DMS114 treated with DMSO at 0.1 percent for 48 hours (cell line): Measurements from ENCODE around the gene LRRC45.

Experiments used
- DNase-seq: peaks from one replicate; lab custom pipeline; 2025; ENCODE audit not compliant: unreplicated experiment; lab: John Stamatoyannopoulos, UW

Gene LRRC45

DNA sequence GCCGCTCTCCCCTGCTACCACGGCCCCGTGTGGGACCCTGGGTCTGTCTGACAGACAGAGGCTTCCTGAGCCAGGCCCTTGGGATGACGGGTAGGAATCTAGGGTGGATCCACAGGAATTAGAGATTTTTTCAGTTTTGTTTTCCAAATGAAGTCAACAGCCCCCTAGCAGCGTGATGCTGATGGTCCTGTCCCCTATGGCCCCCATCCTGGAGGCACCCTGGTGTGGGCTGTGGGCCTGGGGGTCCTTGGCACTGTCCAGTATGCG lies 15.9 kb upstream of the LRRC45 start:
- DNase-seq: no peak

DNA sequence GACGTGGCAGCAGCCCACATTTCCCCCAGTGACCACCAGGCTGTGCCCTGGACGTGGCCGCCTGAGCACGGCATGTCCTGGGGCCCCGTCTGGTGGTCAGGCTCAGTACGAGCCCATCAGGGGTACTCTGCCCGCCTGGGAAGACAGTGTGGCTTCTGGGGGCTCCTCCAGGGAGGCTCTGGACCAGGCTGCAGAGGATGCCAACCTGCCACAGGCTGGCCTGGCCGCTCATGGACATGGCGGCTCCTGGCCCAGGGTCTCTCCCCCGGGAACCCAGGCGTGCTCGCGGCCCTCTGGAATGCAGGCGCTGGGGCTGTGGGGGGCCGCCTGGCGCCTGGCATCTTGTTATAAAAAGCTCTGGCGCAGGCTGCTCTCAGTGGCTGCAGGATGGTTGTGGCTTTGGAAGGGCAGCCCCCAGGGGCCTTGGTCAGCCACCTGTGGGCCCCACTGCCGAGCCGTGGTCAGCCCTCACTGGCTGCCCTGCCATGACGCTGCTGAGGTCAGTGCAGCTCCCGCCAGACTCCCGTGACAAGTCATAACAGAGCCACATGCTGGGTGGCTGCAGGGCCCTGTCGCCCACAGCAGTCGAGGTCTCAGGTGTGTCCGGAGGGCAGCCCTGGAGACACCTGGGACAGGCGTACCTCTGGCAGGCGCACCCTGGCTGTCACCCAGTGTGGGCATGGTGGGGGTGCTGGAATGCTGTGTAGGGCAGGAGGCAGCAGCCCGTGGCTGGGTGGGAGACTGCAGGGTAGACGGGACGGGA lies 15.4 kb upstream of the LRRC45 start:
- DNase-seq: no peak

DNA sequence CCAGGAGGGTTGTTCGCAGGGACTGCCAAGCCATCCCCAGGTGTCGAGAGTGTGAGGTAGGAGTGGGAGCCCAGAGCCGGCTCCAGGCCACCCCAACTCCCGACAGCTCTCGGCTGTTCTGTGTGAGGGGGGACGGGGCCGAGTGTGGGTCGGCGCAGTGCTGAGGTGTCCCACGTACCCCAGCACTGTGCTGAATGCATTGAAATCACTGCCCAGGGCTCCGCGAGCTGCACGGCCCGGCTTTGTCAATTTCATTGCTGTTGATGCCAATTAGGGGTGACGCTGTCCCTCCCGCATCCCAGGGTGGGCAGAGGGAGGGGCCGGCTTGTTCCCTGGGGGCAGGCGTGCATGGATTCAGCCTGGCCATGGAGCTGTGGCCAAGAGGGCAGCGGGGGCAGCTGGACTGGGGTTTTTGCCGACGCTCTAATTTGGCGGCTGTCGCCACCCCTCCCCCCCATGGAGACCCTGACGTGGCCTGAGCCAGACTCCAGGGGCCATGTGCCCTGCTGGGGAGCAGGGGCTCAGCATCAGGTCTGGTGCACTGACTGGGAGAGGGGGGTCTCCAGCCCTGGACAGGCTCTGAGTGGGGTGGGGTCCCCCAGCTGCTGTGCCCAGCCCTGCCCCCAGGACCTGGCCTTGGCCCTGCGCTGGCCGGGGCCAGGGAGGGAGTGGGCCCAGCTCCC lies 14.7 kb upstream of the LRRC45 start:
- DNase-seq: no peak

DNA sequence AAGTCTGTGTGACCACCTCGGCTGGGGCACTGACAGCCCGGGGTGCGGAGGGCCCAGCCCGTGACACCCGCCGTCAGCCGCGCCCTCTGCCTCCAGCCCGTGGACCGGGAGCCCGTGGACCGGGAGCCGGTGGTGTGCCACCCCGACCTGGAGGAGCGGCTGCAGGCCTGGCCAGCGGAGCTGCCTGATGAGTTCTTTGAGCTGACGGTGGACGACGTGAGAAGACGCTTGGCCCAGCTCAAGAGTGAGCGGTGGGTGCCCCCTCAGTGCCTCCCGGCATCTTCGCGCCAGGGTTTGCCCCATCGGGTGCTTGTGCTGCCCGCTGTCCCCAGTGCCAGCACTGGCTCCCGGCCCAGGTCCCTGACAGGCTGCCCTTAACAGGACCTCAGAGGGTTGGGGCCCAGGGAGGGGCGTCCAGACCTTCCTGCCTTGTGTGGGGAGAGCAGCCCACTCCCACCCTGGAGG lies 14.1 kb upstream of the LRRC45 start:
- no peak for DNase-seq

DNA sequence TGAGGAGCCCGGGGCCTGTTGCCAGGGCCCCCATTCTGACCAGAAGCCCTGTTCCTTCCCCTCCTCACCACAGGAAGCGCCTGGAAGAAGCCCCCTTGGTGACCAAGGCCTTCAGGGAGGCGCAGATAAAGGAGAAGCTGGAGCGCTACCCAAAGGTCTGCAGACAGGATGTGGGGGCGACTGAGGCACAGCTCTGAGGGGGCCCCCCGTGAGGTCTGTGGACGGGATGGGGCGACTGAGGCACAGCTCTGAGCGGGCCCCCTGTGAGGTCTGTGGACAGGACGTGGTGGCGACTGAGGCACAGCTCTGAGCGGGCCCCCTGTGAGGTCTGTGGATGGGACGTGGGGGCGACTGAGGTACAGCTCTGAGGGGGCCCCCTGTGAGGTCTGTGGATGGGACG lies 13.7 kb upstream of the LRRC45 start:
- no peak for DNase-seq

DNA sequence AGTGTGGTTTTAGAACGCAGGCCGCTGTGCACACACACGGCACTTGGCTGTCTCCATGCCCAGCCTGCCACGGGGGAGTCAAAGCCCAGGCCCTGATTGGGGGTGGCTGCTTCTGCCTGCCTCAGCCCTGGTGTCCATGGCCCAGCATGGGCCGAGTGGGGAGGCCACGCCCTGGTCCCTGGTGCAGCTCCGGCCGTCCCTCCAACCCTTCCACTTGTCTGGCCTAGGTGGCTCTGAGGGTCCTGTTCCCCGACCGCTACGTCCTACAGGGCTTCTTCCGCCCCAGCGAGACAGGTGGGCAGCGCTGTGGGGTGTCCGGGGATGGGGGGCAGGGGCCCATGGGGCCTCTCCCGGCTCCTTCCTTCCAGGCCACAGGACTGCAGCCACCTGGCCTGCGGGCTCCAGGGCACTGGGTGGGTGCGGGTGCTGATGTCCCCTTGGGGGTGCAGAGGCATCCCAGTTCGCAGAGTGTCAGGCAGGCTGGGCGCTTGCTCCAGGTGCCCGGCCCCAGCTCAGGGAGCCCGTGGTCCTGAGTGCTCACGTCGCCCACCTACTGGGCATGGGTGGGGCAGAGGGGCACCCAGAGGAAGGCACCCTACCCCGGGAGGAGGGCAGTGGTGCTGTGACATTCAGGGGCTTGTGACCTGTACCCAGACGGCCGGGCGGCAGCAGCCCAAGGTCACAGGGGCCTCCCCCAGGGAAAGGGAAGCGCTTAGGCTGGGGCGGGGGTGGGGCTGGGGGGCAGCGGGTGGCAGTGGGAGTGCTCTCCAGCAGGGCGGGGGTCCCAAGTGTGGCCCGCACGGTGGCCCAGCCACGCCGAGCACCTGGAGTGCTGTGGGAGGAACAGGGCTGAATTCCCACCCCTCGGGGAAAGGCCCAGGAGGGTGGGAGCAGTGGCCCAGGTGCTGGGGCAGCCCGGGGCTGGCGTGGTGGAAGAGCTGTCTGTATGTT lies 12.3 kb upstream of the LRRC45 start:
- DNase-seq: no peak

DNA sequence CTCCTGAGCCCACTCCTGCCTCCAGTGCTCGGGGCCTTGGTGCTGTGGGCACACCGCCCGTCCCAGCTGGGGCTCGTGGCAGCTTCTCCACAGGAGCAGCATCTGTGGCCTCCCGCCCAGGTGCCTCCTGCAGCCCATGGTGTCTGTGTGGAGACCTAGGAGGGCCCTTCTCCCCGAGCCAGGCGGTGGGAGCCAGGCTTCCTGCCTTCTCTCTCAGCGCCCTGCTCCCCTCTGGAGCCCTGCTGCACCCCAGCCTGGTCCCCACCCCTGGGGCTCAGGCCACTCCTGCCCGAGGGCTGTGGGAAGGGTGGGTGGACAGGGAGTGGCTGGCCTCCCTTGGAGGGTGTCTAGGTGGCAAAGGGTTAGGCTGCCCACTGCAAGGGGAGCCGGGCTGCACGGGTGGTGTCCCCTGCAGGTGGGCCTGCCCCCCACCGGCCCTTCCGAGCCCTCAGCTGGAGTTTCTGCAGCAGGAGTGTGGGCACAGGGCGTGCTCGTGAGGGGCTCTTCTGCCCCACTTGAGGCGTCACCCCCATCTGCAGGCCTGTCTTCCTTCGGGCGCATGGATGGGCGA lies 11.4 kb upstream of the LRRC45 start:
- DNase-seq: no peak

DNA sequence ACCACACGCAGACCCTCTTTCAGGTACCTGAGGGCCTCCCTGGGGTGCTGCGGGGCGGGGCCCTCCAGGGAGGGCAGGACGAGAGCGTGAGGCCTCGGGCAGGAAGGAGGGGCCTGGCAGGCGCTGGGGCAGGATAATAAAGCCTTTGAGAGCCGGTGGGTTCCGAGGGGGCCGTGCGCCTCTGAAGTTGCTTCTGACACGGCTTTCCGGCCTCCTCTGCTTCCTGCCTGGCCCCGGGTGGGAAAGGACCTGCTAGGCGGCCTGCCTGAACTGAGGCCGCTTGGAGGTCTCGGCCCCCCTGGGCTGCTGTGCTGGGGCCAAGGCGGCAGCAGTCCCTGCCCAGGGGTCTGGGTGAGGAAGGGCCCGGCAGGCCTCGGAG lies 10.9 kb upstream of the LRRC45 start:
- no peak for DNase-seq

DNA sequence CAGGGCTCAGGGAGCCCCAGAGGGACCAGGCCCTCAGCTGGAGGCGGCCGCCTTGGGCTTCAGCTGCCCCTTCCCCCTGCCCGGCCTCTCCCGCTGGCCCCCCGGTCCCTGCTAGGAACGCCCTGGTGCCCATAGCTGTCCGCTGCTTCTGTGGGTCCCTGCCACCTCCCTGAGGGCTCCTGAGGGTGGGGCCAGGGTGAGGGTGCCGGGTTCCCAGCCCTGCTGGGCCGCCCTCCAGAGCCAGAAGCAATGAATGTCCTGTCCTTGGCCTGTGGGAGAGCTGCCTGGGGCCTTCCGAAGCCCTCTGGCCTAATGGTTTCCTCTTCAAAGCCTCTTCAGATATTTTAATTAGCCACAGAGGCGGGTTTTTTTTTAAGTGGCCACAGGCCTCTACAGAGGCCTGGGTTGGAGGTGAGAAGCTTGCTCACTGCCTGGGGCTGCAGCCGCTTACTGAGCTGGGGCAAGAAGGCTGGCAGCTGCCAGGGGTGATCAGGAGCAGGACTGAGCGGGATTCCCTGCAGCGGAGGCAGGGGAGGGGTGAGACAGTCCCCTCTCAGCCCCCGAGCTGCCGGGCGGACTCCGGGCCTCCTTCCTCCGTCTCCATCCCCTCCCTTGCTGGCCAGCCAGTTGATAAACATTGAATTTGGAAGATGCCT lies 10.3 kb upstream of the LRRC45 start:
- no peak for DNase-seq

DNA sequence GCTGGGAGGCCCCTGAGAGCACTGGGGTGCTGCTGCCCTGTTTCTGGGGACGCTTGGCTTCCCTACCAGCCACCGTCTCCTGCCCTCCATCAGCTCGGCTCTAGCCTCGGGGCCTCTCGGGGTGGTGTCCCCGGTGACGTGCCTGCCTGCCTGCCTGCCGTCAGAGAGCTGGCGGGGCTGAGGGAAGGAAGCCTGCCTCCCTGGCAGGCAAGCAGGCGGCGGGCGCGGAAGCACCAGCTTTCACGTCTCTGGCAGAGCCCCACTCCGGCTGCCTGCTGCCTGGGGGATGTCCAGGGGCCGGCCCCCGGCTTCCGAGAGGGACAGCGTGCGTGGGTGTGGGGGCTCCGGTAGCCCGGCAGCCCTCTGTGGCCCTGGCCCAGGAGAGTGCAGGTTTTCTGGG lies 9.8 kb upstream of the LRRC45 start:
- no peak for DNase-seq

DNA sequence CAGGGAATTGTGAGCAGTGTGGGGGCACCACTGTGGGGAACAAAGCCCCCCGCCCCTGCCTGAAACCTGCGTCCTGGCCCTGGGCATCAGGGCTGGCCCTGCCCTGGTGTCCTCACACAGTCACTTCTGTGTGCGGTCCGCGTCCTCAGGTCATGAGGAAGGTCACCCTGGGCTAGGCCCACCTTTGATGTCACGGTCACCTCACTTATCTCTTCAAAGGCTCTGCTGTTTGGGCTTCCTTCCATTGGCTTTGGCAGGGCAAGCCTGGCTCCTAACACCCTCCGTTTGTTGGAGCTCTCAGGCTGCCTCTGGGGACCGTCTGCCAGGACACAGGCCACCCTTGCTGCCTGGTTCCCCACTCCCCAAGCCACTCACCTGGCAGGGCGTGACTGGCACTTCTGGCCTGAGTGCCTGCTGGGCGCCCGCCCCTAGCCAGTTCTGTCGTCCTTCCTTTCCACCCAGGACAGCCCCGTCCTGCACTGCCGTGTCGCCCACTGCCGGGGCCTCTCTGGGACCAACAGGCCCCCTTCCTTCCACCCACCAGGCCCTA lies 9.3 kb upstream of the LRRC45 start:
- DNase-seq: no peak

DNA sequence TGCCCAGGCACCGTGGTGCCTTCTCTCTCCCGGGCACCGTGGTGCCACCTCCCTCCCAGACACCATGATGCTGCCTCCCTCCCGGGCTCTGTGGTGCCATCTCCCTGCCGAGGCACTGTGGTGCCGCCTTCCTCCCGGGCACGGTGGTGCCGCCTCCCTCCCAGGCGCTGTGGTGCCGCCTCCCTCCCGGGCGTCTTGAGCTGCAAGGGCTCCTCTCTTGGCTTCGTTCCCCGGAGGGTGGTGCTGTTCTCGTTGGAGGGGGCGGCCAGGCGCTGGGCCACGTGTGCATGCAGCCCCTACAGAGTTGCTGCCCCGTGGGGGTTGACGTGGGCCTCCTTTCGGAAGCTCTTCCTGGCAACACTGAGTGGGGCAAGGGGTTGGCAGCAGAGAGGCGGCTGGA lies 8.7 kb upstream of the LRRC45 start:
- DNase-seq: no peak

DNA sequence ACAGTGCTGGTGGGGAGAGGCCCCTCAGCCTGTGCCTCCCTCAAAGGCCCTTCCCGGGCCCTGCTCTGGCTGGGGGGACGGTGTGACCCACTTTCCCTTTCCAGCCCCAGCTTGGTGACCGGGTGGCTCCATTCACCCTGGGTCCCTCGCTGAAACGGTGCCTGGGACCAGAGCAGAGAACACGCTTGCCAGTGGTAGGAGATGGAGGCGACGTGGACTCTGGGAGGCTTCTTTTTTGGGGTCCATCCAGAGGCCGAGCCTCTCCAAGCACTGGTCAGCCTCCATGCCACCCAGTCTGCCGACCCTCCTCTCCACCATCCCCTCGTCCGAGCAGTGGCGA lies 8.2 kb upstream of the LRRC45 start:
- DNase-seq: no peak

DNA sequence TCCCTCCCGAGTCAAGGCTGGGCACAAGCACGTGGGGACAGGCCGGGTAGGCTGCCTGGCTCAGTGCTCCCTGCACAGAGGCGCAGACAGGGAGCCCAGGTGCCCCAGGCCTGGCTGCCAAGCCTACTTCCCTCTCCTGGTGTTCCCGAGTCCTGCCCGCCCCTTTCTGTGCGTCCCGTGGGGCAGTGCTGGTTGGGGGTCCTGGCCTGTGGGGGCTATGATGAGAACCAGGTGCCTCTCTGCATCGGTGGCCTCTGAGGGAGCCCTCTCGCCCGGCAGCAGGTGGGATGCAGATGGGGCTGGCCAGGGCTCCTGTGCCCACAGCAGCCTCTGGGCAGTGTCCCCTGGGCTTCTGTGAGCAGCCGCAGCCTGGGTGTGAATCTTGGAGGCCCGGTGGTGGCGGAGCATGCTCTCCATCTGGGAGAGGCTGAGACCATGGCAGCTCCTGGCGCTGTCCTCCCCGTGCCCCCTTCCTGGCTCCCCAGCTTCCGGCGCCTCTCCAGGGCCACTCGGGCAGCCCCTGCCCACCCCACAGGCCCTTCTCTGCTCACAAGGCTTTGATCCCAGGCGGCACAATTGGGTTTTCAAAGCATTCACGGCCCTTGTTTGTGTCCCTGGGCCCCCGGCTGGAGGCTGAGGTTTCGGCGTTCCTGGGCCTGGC lies 7.7 kb upstream of the LRRC45 start:
- no peak for DNase-seq

DNA sequence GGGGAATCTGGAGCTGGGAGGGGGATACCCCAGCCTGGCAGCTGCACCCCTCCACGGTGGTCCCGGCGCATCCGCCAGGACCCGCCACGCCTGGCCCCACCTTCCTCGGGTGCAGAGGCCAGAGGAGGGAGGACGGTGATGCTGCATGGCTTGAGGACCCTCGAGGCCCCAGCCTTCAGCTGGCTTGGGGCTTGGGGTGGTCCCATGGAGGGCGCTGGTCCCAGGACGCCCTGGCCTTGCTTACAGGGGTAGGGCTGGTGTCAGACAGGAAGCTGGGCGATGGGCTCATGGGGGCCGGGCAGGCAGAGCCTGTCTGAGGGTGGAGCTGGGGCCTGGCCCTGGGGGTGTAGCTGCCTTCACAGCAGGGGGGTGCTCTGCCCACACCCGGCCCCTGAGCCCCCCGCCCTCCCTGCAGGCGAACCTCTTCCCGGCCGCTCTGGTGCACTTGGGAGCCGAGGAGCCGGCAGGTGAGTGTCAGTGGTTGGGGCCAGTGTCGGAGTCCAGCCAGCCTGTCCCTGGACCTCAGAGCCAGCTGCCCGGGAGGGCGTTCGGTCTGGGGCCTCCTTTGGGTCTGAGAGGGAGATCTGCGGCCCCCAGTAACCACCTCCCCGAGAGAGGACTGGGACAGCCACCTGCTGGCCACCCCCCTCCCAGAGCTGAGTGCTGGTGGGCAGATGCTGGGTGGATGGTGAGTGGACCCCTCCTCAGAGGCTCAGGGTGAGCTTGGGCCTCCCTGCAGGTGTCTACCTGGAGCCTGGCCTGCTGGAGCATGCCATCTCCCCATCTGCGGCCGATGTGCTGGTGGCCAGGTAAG lies 6.8 kb upstream of the LRRC45 start:
- no peak for DNase-seq

DNA sequence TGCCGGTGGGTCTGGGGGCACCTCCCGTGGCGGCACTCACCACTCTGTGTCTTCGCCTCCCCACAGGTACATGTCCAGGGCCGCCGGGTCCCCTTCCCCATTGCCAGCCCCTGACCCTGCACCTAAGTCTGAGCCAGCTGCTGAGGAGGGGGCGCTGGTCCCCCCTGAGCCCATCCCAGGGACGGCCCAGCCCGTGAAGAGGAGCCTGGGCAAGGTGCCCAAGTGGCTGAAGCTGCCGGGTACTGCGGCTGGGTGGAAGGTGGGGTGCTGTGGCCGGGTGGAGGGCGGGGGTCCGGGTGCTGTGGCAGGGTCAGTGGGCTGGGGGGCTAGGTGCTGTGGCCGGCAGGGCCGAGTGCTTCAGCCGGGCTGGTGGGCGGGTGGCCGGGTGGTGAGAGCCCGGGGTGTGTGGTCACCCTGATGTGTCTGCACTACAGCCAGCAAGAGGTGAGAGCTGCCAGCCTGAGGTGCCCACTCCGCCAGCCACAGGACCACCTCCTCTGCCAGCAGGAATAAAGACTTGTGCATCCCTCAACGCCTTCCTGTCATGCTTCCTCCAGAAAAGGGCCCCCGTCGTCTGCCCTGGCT lies 6.1 kb upstream of the LRRC45 start:
- DNase-seq: no peak

DNA sequence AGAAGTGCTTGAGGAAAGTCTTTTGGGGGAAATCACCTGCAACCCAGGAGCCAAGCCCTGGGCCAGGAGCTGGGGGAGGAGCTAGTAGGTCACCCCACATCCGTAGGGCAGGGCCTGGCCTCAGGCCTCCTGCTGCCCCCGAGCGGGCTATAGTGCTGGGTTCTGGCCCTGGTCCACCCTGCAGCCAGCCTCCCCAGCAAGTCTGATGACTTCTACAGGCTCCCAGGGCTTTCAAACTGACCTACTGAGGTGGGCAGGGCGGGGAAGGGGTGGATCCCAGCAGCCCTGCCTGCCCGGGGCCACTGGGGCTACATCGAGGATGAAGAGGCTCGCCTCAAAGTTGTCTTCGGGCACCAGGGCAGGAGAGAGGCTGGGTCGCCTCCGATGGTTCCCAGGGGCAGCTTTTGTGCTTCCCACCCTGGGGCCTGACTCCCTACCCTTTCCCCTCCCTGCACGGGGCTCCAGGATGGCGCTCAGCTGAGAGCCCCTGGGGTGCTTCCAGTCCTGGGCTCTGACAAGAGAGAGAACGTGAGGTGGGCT lies 5.4 kb upstream of the LRRC45 start:
- no peak for DNase-seq

DNA sequence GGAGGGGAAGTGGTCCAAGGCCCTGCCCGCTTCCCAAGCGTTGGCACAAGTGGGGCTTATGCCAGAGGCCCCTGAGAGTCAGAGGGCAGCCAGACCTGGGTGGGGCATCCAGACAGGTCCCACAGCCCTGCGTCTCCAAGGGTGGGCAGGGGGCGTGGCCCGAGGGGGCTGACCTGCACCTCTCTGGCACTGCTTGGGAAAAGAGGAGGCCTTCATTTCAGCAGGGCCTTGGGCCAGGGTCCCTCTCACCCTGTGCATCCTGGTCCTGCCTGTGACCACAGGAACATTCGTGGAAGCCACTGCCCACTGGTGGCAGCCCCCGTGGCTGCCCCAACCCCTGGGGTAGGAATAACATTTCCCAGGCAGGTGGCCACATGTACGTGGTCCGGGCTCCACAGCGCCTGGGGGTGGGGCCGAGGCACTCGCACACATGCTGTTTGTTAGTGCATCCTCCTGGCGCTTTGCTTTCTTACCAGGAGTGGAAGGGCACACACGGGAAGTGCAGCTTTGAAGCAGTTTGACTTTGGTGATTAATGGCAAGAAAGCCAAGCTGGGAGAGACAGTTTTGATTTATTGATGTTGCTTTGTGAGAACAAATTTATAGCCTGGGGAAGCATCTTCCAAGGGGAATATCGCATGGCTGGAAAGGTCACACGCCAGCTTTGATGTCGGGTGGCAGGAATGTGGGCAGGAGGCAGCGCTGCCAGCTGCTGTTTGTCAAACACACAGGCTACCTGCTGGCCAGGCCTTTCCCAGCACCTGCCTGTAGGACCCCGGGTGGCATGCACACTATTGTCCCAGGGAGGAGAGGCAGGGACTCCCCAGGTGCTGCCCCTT lies 4.7 kb upstream of the LRRC45 start:
- no peak for DNase-seq
